NCI-H2107 treated with DMSO at 0.1 percent for 48 hours (cell line): Measurements from ENCODE around the gene RPS23.

ENCODE experiments used
- DNase-seq: peaks from one replicate; lab custom pipeline; 2025; ENCODE audit not compliant: unreplicated experiment; lab: John Stamatoyannopoulos, UW

The RPS23 gene

GRCh38 chr5:82277987-82278710 is at the start of gene RPS23:
Gene RPS23, minus strand, starts transcription at chr5:82278354. Its CDS starts 31 bp downstream, at chr5:82278323.
- peak; percentile 59 for DNase-seq

- DNase-seq, result no peak
These were observed 49.8 kb upstream of the RPS23 start for GRCh38 chr5:82327941-82328340.

DNA sequence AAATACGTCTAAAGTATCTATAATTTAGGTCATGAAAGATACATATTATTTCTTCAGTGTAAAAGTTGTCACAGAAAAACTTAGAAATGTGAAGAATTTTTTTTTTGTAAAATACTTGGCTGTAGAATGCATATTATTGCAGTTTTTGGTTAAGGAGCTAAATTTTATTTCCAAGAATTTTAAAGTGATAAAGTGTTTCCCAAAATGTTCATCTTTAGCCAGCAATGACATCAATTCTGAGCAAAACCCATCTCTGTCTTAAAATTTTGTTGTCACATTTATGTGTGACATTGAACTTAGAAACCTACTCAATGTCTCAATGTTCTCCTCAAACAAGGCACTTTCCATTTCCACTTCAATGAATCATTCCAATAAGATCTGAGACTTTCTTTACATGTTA is 47.8 kb upstream of the RPS23 start:
- DNase-seq, result no peak

GRCh38 chr5:82325155-82325554 is 47.0 kb upstream of the RPS23 start:
- DNase-seq, result no peak

- DNase-seq, result no peak
These were observed 42.8 kb upstream of the RPS23 start for GRCh38 chr5:82320966-82321365.

DNA sequence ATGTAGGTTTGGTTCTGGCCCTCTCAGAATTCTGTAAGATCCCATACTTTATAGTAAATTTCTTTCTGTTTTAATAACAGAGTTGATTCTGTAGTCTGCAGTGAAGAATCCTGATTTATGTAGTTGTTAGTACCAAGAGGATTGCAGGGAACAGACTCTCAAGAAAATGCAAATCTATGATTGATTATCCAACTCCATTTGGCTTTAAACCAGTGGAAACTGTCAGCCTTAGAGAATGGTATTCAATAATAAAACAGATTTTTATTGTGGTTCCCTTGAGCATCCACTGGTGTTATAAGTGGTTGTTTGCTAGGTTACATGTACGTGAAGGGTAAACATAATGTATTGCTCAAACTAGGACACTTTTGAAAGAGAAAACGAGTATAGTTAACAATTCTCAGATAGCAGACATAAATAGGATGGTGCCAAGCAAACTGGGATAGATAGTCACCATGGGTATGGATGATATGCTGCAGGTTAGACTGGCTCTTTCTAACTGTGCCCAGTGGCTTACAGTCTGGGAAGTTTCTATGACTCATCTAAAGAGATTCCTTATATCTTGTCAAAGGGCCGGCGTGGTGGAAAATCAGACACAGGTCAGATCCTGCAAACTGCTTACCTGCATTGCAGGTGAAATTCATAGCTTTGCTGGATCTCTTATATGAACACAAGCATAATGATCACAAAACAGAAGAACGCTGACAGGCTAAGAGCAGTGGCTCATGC is 41.7 kb upstream of the RPS23 start:
- no peak for DNase-seq

DNA sequence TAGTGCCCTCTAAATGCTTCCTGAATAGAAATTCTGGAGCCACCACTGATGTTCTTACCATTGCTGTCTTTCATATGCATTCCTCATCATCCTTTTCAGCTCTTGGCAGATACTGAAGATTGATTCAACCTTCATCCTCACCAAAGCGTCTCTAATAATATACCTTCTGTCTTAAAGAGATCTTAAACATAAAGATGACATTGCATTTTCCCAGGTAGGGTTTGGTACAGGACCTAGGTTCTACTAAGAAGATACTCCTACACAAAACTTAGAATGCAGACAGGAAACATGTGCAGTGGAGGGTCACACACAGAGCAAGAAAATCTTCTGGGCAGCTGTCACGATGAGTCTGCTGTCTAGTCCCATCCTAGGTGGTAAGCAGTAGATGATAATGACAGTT is 41.0 kb upstream of the RPS23 start:
- DNase-seq, result no peak

- DNase-seq, result peak; percentile 19
These were observed 37.0 kb upstream of the RPS23 start for GRCh38 chr5:82314964-82315758.

DNA sequence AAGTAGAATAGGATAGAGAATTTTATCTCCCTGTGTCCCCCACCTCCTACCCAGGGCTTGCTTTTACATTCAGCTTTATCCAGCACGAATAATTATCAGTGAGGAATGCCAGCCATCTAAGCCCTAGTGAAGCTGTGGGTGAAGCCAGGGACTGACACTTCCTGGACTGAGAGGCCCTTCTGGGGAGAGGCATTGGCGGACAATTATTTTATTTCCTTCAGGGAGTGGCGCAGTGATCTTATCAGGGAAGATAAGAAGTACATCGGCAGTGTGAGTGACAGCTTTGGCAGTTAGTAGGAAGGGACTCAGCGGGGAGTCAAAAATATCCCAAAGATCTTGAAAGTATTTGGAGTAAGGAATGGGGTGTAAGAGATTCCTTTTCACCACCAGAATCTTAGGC is 34.9 kb upstream of the RPS23 start:
- no peak for DNase-seq

GRCh38 chr5:82312373-82312856 is 34.3 kb upstream of the RPS23 start:
- peak; percentile 42 for DNase-seq

- DNase-seq, result no peak
These were observed 31.0 kb upstream of the RPS23 start for GRCh38 chr5:82309091-82309531.

DNA sequence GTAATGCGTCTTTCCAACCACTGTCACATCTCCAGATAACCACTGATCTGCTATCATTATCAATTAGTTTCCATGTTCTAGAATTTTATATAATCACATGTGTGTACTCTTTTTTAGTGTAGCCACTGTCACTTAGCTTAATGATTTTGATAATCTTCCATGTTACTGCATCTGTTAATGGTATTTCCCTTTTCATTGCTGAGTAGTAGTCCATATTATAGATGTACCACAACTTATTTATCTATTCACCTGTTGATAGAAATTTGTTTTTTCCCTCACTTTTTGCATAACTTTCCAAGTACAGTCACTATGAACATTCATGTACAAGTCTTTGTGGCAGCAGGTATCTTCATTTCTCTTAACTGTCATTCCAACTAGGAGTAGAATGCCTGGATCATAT is 30.3 kb upstream of the RPS23 start:
- DNase-seq, result no peak

DNA sequence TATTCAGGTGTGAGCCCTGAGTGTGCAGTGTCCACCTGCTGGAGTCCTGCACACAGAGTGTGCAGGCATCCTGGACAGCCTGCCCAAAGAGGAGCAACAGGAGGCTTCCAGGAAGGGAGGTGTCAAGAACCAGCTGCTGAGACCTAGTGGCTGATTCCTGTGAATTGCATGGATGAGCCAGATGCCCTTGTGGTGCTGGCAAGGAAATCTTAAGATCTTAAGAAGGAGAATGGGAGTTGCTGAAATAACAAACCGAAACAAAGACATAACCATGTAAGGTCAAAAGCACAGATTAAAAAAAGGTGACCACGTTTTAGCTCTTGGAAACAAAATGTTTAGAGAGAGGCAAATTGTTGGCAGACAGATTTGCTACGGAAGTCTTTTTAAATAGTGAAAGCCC is 29.3 kb upstream of the RPS23 start:
- DNase-seq, result no peak

GRCh38 chr5:82306151-82306550 is 28.0 kb upstream of the RPS23 start:
- DNase-seq, result no peak

- no peak for DNase-seq
These were observed 23.0 kb upstream of the RPS23 start for GRCh38 chr5:82301190-82301589.

- no peak for DNase-seq
These were observed 20.5 kb upstream of the RPS23 start for GRCh38 chr5:82298668-82299067.

DNA sequence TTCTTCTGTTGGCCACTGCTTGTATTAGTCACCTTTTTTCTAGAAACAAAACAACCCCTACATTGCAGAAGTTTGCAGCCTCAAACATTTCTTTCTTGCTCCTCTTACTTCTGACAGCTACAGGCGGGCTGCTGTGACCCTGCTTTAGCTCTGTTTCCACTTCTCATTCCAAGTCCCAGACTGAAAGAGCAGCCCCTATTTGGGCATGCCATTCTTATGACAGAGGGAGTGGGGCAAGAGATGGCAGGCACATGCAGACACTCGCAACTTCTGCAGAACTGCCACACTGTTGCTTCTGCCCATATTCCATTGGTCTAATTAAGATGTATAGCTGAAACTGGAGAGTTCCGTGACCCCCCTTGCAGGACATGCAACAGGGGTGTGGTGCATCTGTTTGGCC is 19.6 kb upstream of the RPS23 start:
- DNase-seq, result no peak

- no peak for DNase-seq
These were observed 18.8 kb upstream of the RPS23 start for GRCh38 chr5:82296929-82297328.

DNA sequence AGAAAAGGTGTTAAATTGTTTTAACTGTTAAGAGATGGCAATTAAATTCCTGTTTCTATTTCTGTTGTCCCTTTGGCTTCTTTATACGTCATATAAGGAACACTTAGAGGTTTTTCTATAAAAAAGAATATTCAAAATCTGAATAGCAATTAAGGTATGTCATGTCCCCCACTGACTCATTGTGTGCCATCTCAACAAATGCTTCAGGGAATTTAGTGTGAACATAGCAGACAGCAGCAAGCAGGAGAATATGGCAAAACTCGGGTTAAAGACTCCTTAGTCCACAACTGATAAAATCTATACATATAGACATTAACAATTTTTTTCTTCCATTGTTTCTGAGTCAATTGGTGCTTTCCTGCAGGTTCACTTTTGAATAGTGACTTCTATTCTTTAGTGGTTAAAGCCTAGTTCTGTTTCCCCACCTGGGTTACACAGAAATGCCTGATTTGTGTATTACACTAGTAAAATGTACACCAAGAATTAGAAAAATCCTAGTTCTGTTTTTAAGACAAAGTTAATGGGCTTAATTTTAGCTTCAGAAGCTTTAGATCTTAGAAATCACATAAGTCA is 17.9 kb upstream of the RPS23 start:
- no peak for DNase-seq

DNA sequence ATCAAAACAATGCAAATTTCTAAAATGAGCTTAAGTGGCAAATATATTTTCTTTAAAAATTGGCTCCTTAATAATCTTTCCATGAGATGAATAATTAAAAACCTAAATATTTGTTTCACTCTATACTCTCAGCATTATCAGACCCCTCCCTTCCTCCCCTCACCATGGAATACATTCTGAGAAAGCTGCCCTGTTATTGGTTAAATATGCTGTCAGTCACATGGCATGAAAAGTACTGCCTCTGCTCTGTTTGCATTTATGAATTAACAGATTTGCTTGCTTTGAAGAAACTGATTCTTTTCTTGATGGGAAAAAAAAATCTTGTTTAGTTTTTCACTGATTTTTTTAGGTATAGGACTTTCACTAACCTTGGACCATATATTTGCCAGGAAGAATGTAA is 17.0 kb upstream of the RPS23 start:
- no peak for DNase-seq

DNA sequence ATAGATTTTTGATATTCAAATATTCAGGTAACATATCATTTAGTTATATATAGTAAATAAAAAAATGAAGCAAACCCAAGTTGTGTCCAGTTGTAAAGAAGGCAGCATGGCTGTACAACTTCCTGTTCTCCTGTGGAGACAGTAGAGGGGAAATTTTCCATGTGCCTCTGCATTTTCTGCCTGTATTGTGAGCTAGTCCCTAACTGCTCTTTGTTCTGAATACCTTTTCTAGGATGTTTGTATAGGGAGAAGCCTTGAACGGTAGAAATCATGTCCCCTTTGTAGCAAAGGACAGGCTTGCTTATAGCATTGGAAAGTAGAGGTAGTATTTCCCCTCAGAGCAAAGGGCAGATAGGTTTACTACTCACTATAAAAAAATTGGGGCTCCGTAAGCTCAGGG is 13.3 kb upstream of the RPS23 start:
- DNase-seq, result no peak
